IPS DF 19.7 (cell line): ENCODE measurements around the gene ATP6V1C2.
"Not testable (repeated sequence)": the region's sequence is repeated elsewhere in the genome, so short reads cannot be mapped to it uniquely, and the experiment has no call there.

ENCODE experiments used
- DNase-seq: peaks from one replicate; pipeline ENCODE4 v3.0.0-alpha.2; 2013; ENCODE audit warnings: low read depth, low spot score

The ATP6V1C2 gene

GRCh38 chr2:10786240-10786982 lies 65.0 kb downstream of the ATP6V1C2 start:
- no peak for DNase-seq

DNA sequence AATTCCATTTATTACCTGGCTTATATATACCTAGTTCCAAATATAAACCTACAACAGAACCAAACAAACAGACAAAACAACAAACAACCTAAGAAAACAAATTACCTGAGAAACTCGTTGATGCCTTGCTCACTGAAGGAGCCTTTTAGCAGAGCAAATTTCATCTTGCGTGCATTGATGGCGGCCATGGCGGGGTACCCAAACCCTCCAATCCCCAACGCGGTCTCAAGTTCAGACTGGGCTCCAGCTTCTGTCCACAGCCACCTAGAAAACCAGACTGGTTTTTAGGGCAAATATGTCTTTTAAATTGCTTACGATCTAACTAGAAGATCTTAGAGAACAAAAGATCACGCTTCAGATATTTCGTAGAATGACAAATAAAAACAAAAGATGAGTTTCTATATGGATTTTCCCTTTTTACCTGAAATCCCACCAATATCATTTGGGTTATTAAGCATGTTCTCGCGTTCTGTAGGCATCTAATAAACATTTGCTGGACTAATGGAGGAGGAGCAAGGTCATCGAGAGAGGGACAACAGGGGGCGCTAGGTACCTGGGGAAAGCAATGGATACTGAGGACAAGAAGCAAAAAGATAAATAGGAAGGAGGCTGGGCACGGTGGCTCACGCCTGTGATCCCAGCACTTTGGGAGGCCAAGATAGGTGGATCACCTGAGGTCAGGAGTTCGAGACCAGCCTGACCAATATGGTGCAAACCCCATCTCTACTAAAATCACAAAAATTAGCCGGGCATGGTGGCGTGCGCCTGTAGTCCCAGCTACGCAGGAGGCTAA lies 65.9 kb downstream of the ATP6V1C2 start:
- DNase-seq, result peak; percentile 40

DNA sequence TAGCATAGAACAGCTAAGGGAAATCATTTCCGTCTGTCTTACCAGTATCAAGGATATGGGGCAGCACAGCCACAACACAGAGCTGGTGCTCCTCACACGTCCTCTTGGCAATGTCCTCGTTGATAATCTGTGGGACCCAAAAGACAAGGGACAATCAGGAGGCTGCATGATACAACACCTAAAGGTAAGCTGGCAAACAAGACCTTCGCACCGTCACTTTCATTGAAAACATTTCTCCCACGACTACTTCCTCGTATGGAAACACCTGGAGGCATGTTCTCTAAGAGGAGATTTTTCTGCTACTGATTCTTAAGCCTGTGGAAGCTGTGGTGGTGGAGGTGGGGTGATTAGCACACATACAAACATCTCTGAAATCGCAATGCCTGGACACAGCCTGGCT lies 67.4 kb downstream of the ATP6V1C2 start:
- DNase-seq, result no peak

GRCh38 chr2:10790228-10790973 lies 69.0 kb downstream of the ATP6V1C2 start:
- no peak for DNase-seq

DNA sequence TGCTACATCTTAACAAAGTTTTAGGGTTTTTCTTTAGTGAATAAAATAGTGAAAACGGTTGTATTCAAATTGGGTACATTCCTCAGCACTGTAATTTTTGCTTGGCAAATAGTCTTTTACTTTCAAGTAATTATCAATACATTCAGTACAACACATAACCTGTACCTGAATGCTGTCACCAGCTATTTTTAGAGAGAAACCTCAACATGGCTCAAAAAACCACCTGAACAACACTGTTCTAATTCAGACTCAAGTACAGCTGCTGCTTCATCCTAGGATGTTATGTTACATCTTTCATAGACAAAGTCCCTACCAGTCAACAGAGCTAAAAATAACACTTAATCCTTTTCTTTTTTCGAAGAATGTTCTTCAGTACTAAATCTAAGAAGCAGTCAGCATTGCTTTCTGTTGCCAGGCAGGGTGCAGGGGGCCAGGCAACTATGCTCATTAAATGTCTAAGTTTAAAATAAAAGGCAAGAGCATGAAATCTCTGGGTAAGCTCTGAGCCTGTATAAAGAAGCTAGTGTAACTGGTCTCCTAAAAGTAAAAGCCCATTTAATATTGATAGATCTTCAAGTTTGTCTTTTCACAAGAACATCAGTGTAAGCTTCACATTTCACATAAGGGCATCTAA lies 70.7 kb downstream of the ATP6V1C2 start:
- no peak for DNase-seq

- DNase-seq, result no peak
Measured at GRCh38 chr2:10792660-10793400, 71.4 kb downstream of the ATP6V1C2 start.

- no peak for DNase-seq
Measured at GRCh38 chr2:10793816-10794215, 72.4 kb downstream of the ATP6V1C2 start.

DNA sequence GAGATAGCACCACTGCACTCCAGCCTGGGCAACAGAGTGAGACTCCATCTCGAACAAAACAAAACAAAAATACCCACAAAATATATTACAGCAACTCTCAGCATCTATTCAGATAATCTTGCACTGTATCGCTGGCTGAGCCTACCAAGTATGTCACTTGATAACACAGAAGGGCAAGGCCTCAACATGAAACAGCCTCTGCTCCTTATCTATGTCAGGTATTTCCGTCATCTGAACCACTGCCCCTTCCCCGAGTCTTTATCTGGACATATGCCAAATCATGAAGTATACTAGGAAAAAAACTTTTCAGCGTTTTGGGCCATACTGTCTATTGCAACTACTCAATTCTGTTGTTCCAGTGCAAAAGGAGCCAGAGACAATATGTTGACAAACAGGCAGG lies 73.4 kb downstream of the ATP6V1C2 start:
- DNase-seq, result no peak

- no peak for DNase-seq
Measured at GRCh38 chr2:10795508-10796046, 74.1 kb downstream of the ATP6V1C2 start.

GRCh38 chr2:10796703-10797102 lies 75.3 kb downstream of the ATP6V1C2 start:
- no peak for DNase-seq

- DNase-seq, result no peak
Measured at GRCh38 chr2:10798783-10799182, 77.4 kb downstream of the ATP6V1C2 start.

DNA sequence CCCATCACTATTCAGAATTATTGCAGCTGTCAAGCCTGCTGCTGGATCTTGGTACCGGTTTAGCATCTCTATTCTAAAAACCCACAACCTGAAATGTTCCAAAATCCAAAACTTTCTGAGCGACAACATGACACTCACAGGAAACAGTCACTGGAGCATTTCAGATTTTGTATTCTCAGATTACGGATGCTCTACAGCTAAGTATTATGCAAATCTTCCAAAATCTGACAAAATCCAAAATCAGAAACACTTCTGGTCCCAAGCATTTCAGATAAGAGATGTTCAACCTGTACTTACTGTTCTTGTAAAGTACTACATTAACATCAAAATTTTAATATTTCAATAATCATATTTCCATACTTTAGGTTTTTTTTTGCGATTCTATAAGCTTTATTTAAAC lies 78.7 kb downstream of the ATP6V1C2 start:
- no peak for DNase-seq

- no peak for DNase-seq
Measured at GRCh38 chr2:10802657-10803056, 81.2 kb downstream of the ATP6V1C2 start.

DNA sequence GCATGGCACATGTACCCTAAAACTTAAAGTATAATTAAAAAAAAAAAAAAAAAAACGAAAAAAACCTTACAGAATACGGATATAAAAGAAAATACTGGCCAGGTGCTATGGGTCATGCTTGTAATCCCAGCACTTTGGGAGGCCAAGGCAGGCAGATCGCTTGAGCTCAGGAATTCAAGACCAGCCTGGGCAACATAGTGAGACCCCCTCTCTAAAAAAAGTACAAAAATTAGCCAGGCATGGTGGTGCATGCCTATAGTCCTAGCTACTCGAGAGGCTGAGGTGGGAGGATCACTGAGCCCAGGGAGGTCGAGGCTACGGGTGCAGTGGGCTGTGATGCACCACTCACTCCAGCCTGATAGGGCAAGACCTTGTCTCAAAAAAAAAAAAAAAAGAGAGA lies 84.6 kb downstream of the ATP6V1C2 start:
- not testable (repeated sequence) for DNase-seq

DNA sequence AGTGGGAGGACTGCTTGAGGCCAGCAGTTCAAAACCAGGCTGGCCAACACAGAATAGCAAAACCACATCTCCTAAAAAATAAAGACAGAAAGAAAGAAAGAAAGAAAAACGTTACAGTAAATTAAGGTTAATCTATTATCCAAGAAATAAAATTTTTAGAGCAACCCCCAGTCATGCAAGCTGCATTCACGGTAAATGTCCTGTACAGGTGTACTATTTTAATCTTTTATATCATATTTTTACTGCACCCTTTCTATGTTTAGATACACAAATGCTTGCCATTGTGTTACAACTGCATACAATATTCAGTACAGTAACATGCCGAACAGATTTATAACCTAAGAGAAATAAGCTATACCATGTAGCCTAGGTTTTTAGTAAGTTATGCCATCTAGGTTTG lies 85.1 kb downstream of the ATP6V1C2 start:
- no peak for DNase-seq

DNA sequence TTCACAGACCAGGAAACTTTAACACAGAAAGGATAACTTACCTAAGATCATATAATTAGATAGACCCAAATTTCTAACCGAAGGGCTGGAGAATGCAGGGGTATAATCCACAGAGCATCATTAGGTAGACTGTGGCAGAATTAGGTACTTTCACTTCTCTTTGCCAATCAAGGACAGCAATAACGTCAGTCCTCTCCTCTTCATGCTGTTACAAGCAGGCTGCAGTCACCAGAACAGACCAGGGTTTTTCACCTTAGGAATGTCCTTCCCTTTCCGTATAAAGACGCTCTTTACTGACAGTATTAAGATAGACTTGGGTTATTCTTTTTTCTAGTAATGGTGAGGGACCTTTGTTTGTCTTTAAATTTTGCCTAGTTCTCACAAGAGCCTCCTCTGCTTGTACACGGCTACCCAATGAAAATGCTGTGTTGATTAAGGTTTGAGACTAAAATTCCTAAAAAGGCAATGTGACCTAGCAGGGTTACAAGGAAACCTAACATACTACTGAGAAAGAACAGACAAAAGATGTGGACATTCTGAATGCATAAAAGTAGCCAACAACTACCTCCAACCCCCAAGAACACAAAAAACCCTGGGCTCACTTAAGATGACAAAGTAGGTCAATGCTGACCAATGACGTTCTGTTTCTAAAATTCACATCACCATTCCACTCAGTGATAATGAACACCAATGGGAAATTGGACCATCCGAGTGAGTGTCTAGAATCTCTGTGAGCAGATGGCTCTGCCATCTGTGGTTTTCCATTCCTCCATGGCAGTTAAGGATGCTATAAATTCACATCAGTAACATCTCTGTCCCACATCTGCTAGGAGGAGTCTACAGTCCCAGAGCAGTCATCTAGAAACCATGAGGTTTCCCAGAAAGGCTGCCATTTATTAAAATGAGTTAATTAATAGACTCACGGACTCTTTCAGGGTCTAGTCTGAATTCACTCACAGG lies 89.1 kb downstream of the ATP6V1C2 start:
- DNase-seq, result no peak

- no peak for DNase-seq
Measured at GRCh38 chr2:10811517-10811916, 90.1 kb downstream of the ATP6V1C2 start.

GRCh38 chr2:10812362-10813162 lies 91.1 kb downstream of the ATP6V1C2 start, which contains the start of gene PDIA6:
TSS of gene PDIA6 (minus strand) at chr2:10812785. CDS start at chr2:10812696, 89 bp downstream.
- no peak for DNase-seq
